Sigmoid colon (tissue), 7 donors: ENCODE results near the gene ABCF1. TPM values are rescaled to one million over a fixed set of nuclear protein-coding genes. Genes with fewer than 3 reads are reported as not detected.

Source experiments
- DNase-seq: peaks from one replicate; pipeline ENCODE4 v3.0.0-alpha.2; 2019
- H3K27ac ChIP-seq, 4 donors: fragments of 200-600 bp; sonication (generic); one replicate each; pipeline ENCODE4 v1.5.1; 2016 to 2019; ENCODE audit warnings: mild to moderate bottlenecking in 1 of 4
- H3K27me3 ChIP-seq, 3 donors: fragments of 200-600 bp; sonication (generic); one replicate each; pipeline ENCODE4 v1.5.1; 2019; ENCODE audit warnings: mild to moderate bottlenecking in 1 of 3
- H3K36me3 ChIP-seq, 4 donors: fragments of 200-600 bp; sonication (generic); one replicate each; pipeline ENCODE4 v1.5.1; 2016 to 2019
- H3K4me1 ChIP-seq, 4 donors: fragments of 200-600 bp; sonication (generic); one replicate each; pipeline ENCODE4 v1.5.1; 2017 to 2019
- H3K4me3 ChIP-seq, 4 donors: fragments of 200-600 bp; sonication (generic); one replicate each; pipeline ENCODE4 v1.5.1; 2017 to 2019; ENCODE audit warnings: mild to moderate bottlenecking in 2 of 4, moderate library complexity in 1 of 4
- H3K9me3 ChIP-seq, 4 donors: fragments of 200-600 bp in 3 of 4; sonication (generic) in 3 of 4; one replicate each; pipeline versions ENCODE4 v1.5.1 to v1.6.1; 2013 to 2019
- EP300 ChIP-seq, 4 donors: sonication (generic); formaldehyde crosslinking; IDR thresholded peaks; one replicate each; pipeline ENCODE4 v1.6.1; 2017; ENCODE audit warnings: antibody characterized with exemption in 4 of 4
- POLR2A ChIP-seq, 2 donors: fragments of 450-650 bp; IDR thresholded peaks; one replicate each; pipeline ENCODE4 v1.6.1; 2016; ENCODE audit warnings: antibody characterized with exemption in 2 of 2, mild to moderate bottlenecking in 2 of 2, moderate library complexity in 2 of 2
- POLR2AphosphoS5 ChIP-seq, 4 donors: sonication (generic); formaldehyde crosslinking; IDR thresholded peaks; one replicate each; pipeline ENCODE4 v1.6.1; 2017; ENCODE audit warnings: antibody characterized with exemption in 4 of 4
- WGBS, 2 donors: extraction: QIAGEN DNeasy Blood & Tissue Kit; methylation state at CpG; one replicate each; pipeline ENCODE4 v1.1.7; 2013; 5-methylcytosine and 5-hydroxymethylcytosine counted together
- intact Hi-C: fragments of 100-400 bp; cut with DNase I; formaldehyde crosslinking; loops from one replicate; pipeline ENCODE4 v1.15.1; 2023
- polyA plus RNA-seq, 3 donors: library from polyadenylated mRNA; stranded (reverse); fragments of 200-250 nt; gene quantifications; one replicate each; pipeline ENCODE4 v1.2.3, GENCODE V29; 2013
- total RNA-seq, 4 donors: library from RNA; depleted of rRNA; stranded (reverse); fragments of >200 nt; gene quantifications; one replicate each; pipeline ENCODE4 v1.1.0, GENCODE V29; 2016
- TF ChIP-seq, protein P1 (sequence below), 4 experiments: fragments of 450-650 bp in 3 of 4; fragments of 200-600 bp in 1 of 4; IDR thresholded peaks; one replicate each; pipeline ENCODE4 v1.5.1; 2016 to 2019; ENCODE audit warnings: antibody characterized with exemption in 4 of 4, mild to moderate bottlenecking in 3 of 4, moderate library complexity in 2 of 4
- donor health status: healthy with polysubstance abuse.
- donor health status: Bipolar disorder and iron deficiency.
- donor health status: healthy.

The ABCF1 gene
- total and polyA plus RNA-seq, 7 donors, result 17.4 to 46.7 (median 31.4) TPM

- Histone ChIP-seq H3K9me3 (no peaks in the 10 kb centered on the region), H3K36me3 (peaks cover 32 to 40% (median 33%) of the 10 kb centered on the region in 4 donors), H3K4me1 (peaks cover 0 to 56% (median 48%) of the 10 kb centered on the region in 4 donors), H3K27me3 (no peaks in the 10 kb centered on the region), H3K27ac (peak overlapping the region; percentile 89 to 98 (median 95)), H3K4me3 (no peak overlapping the region)
- intact Hi-C loops, result loop anchor here (10.0 kb wide), 1 partner anchor 1213 kb away; the partner anchor contains the start of gene HSPA1B
- WGBS, 2 donors, result 74 to 88% methylated on average over 2 of the region's 2 CpGs
- DNase-seq, result no peak
- TF ChIP-seq POLR2AphosphoS5 (IDR thresholded peaks at IDR 0.05), result peak in 1 of 4 donors; percentile 1
- TF ChIP-seq POLR2A (IDR thresholded peaks at IDR 0.05), result no peak
Observed at GRCh38 chr6:30611856-30612194, 40.6 kb downstream of the ABCF1 start.

- no peak for DNase-seq
- WGBS, 2 donors, result 77 to 89% methylated on average over 1 of the region's 1 CpG
- intact Hi-C loops, result loop anchor here (10.0 kb wide), 1 partner anchor 1213 kb away; the partner anchor contains the start of gene HSPA1B
Observed at GRCh38 chr6:30612213-30612612, 41.0 kb downstream of the ABCF1 start.

GRCh38 chr6:30612687-30613248 lies 41.5 kb downstream of the ABCF1 start:
- peaks cover 0 to 56% (median 48%) of the 10 kb centered on the region in 4 donors for H3K4me1 ChIP-seq
- no peak for TF ChIP-seq EP300 (IDR thresholded peaks at IDR 0.05)
- peak in 2 of 4 donors; percentile 17 to 50 for TF ChIP-seq POLR2AphosphoS5 (IDR thresholded peaks at IDR 0.05)
- peak in 1 of 2 donors; percentile 5 for TF ChIP-seq POLR2A (IDR thresholded peaks at IDR 0.05)
- 75 to 78% methylated on average over 6 of the region's 6 CpGs for whole genome bisulfite sequencing, 2 donors
- H3K9me3 ChIP-seq, result no peaks in the 10 kb centered on the region
- H3K27me3 ChIP-seq, result no peaks in the 10 kb centered on the region
- peak; percentile 63 for DNase-seq
- peak overlapping the region; percentile 89 to 98 (median 95) for H3K27ac ChIP-seq
- intact Hi-C loops, result loop anchor here (10.0 kb wide), 1 partner anchor 1212 kb away; the partner anchor contains the start of gene HSPA1B
- H3K36me3 ChIP-seq, result peaks cover 23 to 31% (median 25%) of the 10 kb centered on the region in 4 donors
- H3K4me3 ChIP-seq, result no peak overlapping the region

More at GRCh38 chr6:30612213-30612612, 41.0 kb downstream of the ABCF1 start:
- H3K36me3 ChIP-seq, result peaks cover 29 to 36% (median 31%) of the 10 kb centered on the region in 4 donors
- peaks cover 0 to 56% (median 48%) of the 10 kb centered on the region in 4 donors for H3K4me1 ChIP-seq
- peak in 2 of 4 donors; percentile 2 to 3 for TF ChIP-seq POLR2AphosphoS5 (IDR thresholded peaks at IDR 0.05)
- no peak for TF ChIP-seq POLR2A (IDR thresholded peaks at IDR 0.05)
- no peak for TF ChIP-seq EP300 (IDR thresholded peaks at IDR 0.05)
- TF ChIP-seq, protein P1, sequence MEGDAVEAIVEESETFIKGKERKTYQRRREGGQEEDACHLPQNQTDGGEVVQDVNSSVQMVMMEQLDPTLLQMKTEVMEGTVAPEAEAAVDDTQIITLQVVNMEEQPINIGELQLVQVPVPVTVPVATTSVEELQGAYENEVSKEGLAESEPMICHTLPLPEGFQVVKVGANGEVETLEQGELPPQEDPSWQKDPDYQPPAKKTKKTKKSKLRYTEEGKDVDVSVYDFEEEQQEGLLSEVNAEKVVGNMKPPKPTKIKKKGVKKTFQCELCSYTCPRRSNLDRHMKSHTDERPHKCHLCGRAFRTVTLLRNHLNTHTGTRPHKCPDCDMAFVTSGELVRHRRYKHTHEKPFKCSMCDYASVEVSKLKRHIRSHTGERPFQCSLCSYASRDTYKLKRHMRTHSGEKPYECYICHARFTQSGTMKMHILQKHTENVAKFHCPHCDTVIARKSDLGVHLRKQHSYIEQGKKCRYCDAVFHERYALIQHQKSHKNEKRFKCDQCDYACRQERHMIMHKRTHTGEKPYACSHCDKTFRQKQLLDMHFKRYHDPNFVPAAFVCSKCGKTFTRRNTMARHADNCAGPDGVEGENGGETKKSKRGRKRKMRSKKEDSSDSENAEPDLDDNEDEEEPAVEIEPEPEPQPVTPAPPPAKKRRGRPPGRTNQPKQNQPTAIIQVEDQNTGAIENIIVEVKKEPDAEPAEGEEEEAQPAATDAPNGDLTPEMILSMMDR (IDR thresholded peaks at IDR 0.05), result peak in 2 of 4 experiments; percentile 16 to 23
- no peak overlapping the region for H3K4me3 ChIP-seq
- H3K27me3 ChIP-seq, result no peaks in the 10 kb centered on the region
- no peaks in the 10 kb centered on the region for H3K9me3 ChIP-seq
- H3K27ac ChIP-seq, result peak overlapping the region; percentile 89 to 98 (median 95)

- intact Hi-C loops, result loop anchor here (10.0 kb wide), 1 partner anchor 1211 kb away; the partner anchor contains the start of gene HSPA1B
- Histone ChIP-seq H3K4me1 (peaks cover 0 to 60% (median 52%) of the 10 kb centered on the region in 4 donors), H3K27ac (peak overlapping the region; percentile 89 to 98 (median 95)), H3K36me3 (peaks cover 17 to 24% (median 20%) of the 10 kb centered on the region in 4 donors), H3K27me3 (no peaks in the 10 kb centered on the region), H3K9me3 (no peaks in the 10 kb centered on the region), H3K4me3 (peak overlapping the region in 2 of 4 donors; percentile 78 to 79)
- TF ChIP-seq EP300 (IDR thresholded peaks at IDR 0.05), result no peak
- peak in 1 of 4 donors; percentile 26 for TF ChIP-seq POLR2AphosphoS5 (IDR thresholded peaks at IDR 0.05)
- TF ChIP-seq POLR2A (IDR thresholded peaks at IDR 0.05), result no peak
- TF ChIP-seq, protein P1 (IDR thresholded peaks at IDR 0.05), result no peak
- peak; percentile 13 for DNase-seq
Observed at GRCh38 chr6:30613251-30614043, 42.2 kb downstream of the ABCF1 start.

DNA sequence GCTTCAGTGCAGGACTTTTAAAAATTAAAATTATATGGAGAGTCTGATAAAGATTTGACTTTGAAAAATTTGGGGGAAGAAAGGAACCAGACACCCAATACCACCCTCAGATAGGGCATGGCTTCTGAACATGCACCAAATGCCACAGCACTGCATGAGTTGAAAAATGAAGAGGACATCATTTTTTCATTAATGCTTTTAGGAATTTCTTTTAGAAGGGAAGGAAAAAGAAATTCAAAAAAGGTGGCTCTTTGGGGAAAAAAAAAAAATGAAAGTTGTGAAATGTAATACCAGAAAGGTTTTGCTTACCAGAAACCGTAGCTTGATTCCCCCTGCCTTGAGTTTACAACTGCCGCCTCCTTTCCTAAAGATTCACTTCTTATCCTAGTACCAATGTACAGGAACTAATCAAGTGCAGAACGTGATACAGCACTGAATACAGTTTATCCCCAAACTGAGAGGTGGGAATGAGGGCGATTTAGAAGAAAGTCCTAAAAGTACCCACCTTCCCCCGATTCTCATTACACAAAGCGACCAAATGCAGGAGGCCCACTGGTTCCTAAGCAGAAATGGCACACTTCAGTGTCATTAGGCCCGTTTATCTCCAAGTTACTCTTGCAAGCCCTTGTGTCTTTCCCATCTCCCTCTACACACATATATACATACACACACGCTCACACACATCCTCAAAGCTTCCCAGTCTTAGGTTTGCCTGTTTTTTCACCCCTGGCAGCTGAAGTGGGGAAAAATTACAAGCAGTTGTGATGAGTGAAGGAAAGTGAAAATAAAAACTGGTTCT lies 43.0 kb downstream of the ABCF1 start:
- peak overlapping the region; percentile 59 to 79 (median 72) for H3K4me3 ChIP-seq
- DNase-seq, result peak; percentile 59
- WGBS, 2 donors, result 21 to 27% methylated on average over 8 of the region's 8 CpGs
- H3K27me3 ChIP-seq, result no peaks in the 10 kb centered on the region
- H3K9me3 ChIP-seq, result no peaks in the 10 kb centered on the region
- peaks cover 0 to 65% (median 60%) of the 10 kb centered on the region in 4 donors for H3K4me1 ChIP-seq
- TF ChIP-seq POLR2AphosphoS5 (IDR thresholded peaks at IDR 0.05) (peak in 1 of 4 donors; percentile 24), POLR2A (IDR thresholded peaks at IDR 0.05) (no peak)
- TF ChIP-seq, protein P1 (IDR thresholded peaks at IDR 0.05), result no peak
- H3K27ac ChIP-seq, result peak overlapping the region; percentile 89 to 98 (median 95)
- intact Hi-C loops, result loop anchor here (10.0 kb wide), 1 partner anchor 1211 kb away; the partner anchor contains the start of gene HSPA1B
- peaks cover 9 to 16% (median 12%) of the 10 kb centered on the region in 4 donors for H3K36me3 ChIP-seq
